ENCODE measurements around the gene ABCC3.
A peak's percentile ranks its signal among the peaks of the same experiment; 100 is the strongest.

Gene ABCC3

DNA sequence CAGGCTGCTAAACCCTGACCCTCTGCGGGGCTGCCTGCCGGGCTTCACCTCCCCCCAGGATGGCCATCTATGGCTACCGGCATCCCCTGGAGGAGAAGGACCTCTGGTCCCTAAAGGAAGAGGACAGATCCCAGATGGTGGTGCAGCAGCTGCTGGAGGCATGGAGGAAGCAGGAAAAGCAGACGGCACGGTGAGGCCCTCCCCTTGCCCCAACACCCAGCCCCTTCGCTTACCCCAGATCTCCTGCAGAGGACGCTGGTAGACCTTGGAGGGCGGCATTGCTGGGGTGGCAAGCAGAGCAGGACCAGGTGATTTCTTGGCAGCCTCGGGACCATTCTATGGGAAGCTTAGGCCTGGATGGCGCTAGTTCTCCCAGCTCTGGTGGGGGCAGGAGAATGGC is 24.5 kb downstream of the ABCC3 start:
- H3K27me3 ChIP-seq (ENCODE audit: control insufficient read depth, insufficient read depth, low read length): no peaks in the 10 kb centered on the region
- H3K9me3 ChIP-seq (ENCODE audit: control insufficient read depth, insufficient read depth, low read length): no peaks in the 10 kb centered on the region
- H3K36me3 ChIP-seq (ENCODE audit: control insufficient read depth, insufficient read depth, low read length): no peaks in the 10 kb centered on the region
- H3K4me3 ChIP-seq (ENCODE audit: low read depth, low read length): no peak overlapping the region
- H3K9ac ChIP-seq (ENCODE audit: low read depth, low read length): no peak overlapping the region
- peaks cover 5% of the 10 kb centered on the region for H3K4me1 ChIP-seq (ENCODE audit: control insufficient read depth, insufficient read depth, low read length)

DNA sequence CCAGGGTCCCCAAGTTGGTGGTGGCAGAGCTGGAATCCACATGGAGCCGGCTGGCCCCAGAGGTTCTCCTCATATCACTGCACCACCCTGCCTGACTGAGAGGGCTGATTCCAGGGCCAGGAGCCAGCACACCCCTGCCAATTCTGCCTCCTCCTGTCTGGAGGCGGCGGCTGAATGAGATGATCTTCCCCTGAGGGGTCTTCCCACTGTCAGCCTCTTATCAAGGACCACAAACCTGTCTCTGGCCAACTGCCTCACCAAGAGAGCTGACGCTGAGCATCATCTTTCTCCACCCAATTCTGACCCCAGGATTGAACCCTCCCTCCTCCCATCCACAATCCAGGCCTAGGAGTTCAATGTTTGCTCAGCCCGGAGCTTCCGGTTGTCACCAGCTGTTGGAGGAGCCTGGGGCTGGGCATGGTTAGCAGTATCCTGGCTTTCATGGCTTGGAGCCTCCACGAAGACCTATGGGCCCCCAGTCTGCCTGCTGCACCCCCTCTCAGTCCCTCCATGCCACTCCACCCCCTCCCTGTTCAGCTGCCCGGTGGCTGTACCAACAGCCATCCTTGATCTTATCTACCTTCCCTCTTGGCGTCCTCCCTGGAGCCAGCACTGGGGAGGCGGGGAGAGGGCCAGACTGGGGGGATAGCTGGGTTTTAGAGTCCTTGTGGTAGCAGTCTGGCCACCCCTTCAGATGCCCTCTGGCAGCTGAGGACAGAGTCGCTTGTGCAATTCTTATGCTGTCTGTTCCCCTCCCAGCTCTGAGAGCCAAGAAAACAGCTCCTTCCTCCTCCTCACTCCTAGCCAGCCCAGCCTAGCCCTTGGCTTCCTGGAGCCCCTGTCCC is 25.6 kb downstream of the ABCC3 start:
- Histone ChIP-seq H3K9ac (ENCODE audit: low read depth, low read length) (no peak overlapping the region), H3K4me3 (ENCODE audit: low read depth, low read length) (no peak overlapping the region), H3K9me3 (ENCODE audit: control insufficient read depth, insufficient read depth, low read length) (no peaks in the 10 kb centered on the region), H3K4me1 (ENCODE audit: control insufficient read depth, insufficient read depth, low read length) (peaks cover 5% of the 10 kb centered on the region), H3K36me3 (ENCODE audit: control insufficient read depth, insufficient read depth, low read length) (no peaks in the 10 kb centered on the region), H3K27me3 (ENCODE audit: control insufficient read depth, insufficient read depth, low read length) (no peaks in the 10 kb centered on the region)

DNA sequence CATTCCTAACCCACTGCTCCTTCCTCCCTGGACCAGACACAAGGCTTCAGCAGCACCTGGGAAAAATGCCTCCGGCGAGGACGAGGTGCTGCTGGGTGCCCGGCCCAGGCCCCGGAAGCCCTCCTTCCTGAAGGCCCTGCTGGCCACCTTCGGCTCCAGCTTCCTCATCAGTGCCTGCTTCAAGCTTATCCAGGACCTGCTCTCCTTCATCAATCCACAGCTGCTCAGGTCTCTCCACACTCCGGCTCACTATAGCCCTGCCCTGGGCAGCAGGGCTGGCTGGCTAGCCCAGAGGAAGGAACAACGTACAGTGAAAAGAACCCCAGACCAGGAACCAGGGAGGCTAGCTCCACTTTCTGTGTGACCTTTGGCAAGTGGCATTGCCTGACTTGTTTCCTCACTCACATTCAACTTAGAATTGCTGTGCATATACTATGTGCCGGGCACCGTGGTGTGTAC is 26.2 kb downstream of the ABCC3 start:
- no peaks in the 10 kb centered on the region for H3K9me3 ChIP-seq (ENCODE audit: control insufficient read depth, insufficient read depth, low read length)
- H3K4me1 ChIP-seq (ENCODE audit: control insufficient read depth, insufficient read depth, low read length): peaks cover 5% of the 10 kb centered on the region
- no peak overlapping the region for H3K4me3 ChIP-seq (ENCODE audit: low read depth, low read length)
- no peaks in the 10 kb centered on the region for H3K27me3 ChIP-seq (ENCODE audit: control insufficient read depth, insufficient read depth, low read length)
- no peaks in the 10 kb centered on the region for H3K36me3 ChIP-seq (ENCODE audit: control insufficient read depth, insufficient read depth, low read length)
- H3K9ac ChIP-seq (ENCODE audit: low read depth, low read length): no peak overlapping the region

DNA sequence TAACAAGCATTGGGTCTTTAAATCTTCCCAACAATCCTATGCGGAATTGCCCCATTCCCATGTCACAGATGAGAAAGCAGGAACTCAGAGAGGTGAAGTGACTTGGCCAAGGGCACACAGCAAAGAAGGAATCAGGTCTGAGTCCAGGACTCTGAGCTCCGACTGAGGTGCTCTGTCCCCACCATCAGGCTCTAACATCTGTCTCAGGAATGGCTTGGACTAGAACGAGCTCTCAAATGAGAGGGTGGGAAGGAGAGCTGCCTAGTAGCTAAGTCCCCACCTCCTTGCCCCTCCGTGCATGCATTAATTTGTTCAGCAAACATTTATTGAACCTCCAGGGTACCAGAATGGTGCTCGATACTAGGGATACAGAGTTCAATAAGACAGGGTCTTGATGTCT is 26.7 kb downstream of the ABCC3 start:
- Histone ChIP-seq H3K4me1 (ENCODE audit: control insufficient read depth, insufficient read depth, low read length) (peaks cover 5% of the 10 kb centered on the region), H3K4me3 (ENCODE audit: low read depth, low read length) (no peak overlapping the region)

DNA sequence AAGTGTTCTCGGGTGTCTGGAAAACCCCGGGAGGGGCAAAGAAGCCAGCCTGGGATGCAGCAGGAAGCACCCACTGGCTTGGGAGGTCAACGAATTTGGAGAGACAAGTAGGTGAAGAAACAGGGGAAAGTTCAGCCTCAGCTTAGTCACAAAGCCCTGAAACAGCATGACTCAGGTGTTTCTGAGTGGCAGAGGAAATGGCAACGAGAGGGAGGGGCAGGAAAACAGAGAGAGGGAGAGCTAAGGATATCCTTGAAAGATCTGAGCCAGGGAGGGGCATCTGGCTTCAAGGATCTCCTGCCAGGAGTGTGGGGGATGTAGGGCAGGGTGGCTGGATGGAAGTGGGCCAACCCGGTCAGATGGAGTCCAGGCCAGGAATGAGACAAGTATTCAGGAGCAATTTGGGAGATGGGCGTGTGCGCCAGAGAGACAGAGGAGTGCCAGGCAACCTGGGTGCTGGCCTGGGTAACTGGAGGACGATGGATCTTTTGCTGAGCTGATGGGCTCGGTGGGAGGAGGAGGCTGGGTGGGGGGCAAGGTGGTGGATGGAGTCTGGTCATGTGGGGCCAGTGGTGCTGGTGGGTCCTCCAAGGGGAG is 27.2 kb downstream of the ABCC3 start:
- Histone ChIP-seq H3K36me3 (ENCODE audit: control insufficient read depth, insufficient read depth, low read length) (no peaks in the 10 kb centered on the region), H3K27me3 (ENCODE audit: control insufficient read depth, insufficient read depth, low read length) (no peaks in the 10 kb centered on the region), H3K4me3 (ENCODE audit: low read depth, low read length) (no peak overlapping the region), H3K9me3 (ENCODE audit: control insufficient read depth, insufficient read depth, low read length) (no peaks in the 10 kb centered on the region), H3K9ac (ENCODE audit: low read depth, low read length) (peak overlapping the region; percentile 41), H3K4me1 (ENCODE audit: control insufficient read depth, insufficient read depth, low read length) (peaks cover 5% of the 10 kb centered on the region)

More for the DNA sequence above, 26.7 kb downstream of the ABCC3 start:
- no peaks in the 10 kb centered on the region for H3K9me3 ChIP-seq (ENCODE audit: control insufficient read depth, insufficient read depth, low read length)
- H3K9ac ChIP-seq (ENCODE audit: low read depth, low read length): peak overlapping the region; percentile 41
- no peaks in the 10 kb centered on the region for H3K27me3 ChIP-seq (ENCODE audit: control insufficient read depth, insufficient read depth, low read length)
- no peaks in the 10 kb centered on the region for H3K36me3 ChIP-seq (ENCODE audit: control insufficient read depth, insufficient read depth, low read length)

DNA sequence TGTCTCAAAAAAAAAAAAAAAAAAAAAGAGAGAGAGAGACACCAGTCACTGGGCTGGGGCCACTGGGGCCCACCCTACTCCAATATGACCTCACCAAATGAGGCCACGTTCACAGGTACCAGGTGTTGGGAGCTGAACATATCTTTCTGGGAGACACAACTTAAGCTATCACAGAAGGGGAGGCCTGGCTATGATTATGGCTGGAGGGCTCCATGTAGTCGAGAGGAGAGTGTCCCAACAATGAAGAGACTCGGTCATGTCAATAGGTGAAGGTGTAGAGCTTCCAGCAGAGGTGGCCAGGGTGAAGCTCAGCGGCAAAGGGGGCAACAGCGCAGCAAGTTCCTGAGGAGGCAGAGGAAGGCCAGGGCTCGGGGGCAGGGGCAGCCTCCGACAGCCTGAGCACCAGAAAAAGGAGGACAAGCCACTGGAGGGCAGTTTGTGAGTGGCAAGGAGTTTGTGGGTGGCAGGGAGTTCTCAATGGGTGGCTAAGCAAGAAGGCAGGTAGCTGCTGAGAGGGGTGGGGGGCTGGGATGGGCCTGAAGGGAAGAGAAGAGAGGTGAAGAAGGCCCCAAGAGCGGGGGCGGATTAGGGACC is 28.0 kb downstream of the ABCC3 start:
- no peaks in the 10 kb centered on the region for H3K9me3 ChIP-seq (ENCODE audit: control insufficient read depth, insufficient read depth, low read length)
- H3K4me1 ChIP-seq (ENCODE audit: control insufficient read depth, insufficient read depth, low read length): peaks cover 5% of the 10 kb centered on the region
- no peaks in the 10 kb centered on the region for H3K27me3 ChIP-seq (ENCODE audit: control insufficient read depth, insufficient read depth, low read length)
- H3K9ac ChIP-seq (ENCODE audit: low read depth, low read length): no peak overlapping the region
- H3K36me3 ChIP-seq (ENCODE audit: control insufficient read depth, insufficient read depth, low read length): no peaks in the 10 kb centered on the region
- H3K4me3 ChIP-seq (ENCODE audit: low read depth, low read length): no peak overlapping the region

DNA sequence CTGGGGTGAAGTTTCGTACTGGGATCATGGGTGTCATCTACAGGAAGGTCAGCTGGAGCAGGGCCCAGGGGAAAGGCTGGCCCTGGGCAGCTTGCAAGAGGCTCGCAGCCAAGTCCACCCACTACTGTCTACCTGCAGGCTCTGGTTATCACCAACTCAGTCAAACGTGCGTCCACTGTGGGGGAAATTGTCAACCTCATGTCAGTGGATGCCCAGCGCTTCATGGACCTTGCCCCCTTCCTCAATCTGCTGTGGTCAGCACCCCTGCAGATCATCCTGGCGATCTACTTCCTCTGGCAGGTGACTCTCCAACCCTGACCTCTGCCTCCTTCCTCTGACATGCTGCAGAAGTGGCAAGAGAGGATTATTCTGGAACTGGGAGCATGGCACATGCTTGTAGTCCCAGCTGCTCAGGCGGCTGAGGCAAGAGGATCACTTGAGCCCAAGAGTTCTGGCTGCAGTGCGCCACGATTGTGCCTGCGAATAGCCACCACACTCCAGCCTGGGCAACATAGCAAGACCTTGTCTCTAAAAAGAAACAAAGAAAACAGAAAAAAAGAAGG is 29.2 kb downstream of the ABCC3 start:
- no peaks in the 10 kb centered on the region for H3K36me3 ChIP-seq (ENCODE audit: control insufficient read depth, insufficient read depth, low read length)
- H3K9me3 ChIP-seq (ENCODE audit: control insufficient read depth, insufficient read depth, low read length): no peaks in the 10 kb centered on the region
- no peak overlapping the region for H3K9ac ChIP-seq (ENCODE audit: low read depth, low read length)
- H3K27me3 ChIP-seq (ENCODE audit: control insufficient read depth, insufficient read depth, low read length): no peaks in the 10 kb centered on the region
- peaks cover 5% of the 10 kb centered on the region for H3K4me1 ChIP-seq (ENCODE audit: control insufficient read depth, insufficient read depth, low read length)
- no peak overlapping the region for H3K4me3 ChIP-seq (ENCODE audit: low read depth, low read length)

DNA sequence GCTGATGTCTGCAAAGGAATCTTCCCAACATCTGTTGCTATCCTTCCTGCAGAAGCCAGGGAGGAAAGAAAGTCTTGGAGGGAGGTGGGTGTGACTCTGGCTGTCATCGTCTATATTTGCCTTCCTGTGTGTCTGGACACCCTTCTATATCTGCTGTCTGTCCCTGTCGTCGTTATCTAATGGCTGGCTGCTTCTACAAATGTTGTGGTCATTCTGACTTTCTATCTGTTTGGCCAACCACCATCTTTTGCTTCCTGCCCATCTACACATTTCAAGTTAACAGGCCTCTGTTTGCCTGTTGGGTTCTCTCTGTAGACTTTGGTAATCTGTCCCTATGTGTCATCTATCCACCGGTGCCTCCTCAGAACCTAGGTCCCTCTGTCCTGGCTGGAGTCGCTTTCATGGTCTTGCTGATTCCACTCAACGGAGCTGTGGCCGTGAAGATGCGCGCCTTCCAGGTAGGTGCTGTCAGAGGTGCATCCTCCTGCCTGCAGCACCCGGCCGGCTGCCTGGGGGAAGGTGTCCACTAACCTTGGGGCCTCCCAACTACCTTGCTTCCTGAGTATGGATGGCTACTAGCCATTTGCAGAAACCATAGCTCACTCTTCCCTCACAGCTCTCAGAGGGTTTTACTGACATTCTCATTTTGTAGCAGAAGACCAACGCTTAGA is 30.2 kb downstream of the ABCC3 start:
- Histone ChIP-seq H3K4me1 (ENCODE audit: control insufficient read depth, insufficient read depth, low read length) (peaks cover 5% of the 10 kb centered on the region), H3K9ac (ENCODE audit: low read depth, low read length) (no peak overlapping the region), H3K36me3 (ENCODE audit: control insufficient read depth, insufficient read depth, low read length) (no peaks in the 10 kb centered on the region), H3K9me3 (ENCODE audit: control insufficient read depth, insufficient read depth, low read length) (no peaks in the 10 kb centered on the region), H3K4me3 (ENCODE audit: low read depth, low read length) (no peak overlapping the region), H3K27me3 (ENCODE audit: control insufficient read depth, insufficient read depth, low read length) (no peaks in the 10 kb centered on the region)

DNA sequence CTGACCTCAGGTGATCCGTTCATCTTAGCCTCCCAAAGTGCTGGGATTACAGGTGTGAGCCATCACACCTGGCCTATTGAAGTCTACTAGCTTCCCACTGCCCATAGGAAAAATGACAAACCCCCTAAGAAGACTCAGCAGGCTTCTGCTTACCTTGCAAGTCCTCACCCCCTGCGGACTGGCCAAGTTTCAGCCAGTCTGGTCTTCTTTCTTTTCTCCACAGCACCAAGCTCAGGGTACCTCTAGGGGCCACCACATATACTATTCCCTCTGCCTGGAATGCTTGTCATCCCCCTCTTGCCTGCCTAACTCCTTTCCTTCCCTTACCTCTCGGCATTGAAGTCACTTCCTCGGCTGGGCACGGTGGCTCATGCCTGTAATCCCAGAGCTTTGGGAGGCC is 31.2 kb downstream of the ABCC3 start:
- peaks cover 5% of the 10 kb centered on the region for H3K4me1 ChIP-seq (ENCODE audit: control insufficient read depth, insufficient read depth, low read length)
- no peak overlapping the region for H3K4me3 ChIP-seq (ENCODE audit: low read depth, low read length)
- H3K9me3 ChIP-seq (ENCODE audit: control insufficient read depth, insufficient read depth, low read length): no peaks in the 10 kb centered on the region
- no peak overlapping the region for H3K9ac ChIP-seq (ENCODE audit: low read depth, low read length)
- no peaks in the 10 kb centered on the region for H3K36me3 ChIP-seq (ENCODE audit: control insufficient read depth, insufficient read depth, low read length)
- H3K27me3 ChIP-seq (ENCODE audit: control insufficient read depth, insufficient read depth, low read length): no peaks in the 10 kb centered on the region

DNA sequence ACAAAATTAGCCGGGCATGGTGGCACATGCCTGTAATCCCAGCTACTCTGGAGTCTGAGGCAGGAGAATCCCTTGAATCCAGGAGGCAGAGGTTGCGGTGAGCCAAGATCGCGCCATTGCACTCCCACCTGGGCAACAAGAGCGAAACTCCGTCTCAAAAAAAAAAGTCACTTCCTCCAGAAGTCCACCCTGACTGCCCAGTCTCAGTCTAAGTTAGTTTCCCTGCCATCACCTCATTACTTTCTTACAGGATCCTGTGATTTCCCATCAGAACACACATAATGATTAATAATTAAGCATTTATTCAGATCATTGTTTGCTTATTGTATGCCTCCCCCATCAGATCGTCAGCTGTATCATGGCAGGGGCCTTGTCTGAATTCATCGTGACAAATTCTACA is 31.6 kb downstream of the ABCC3 start:
- H3K27me3 ChIP-seq (ENCODE audit: control insufficient read depth, insufficient read depth, low read length): no peaks in the 10 kb centered on the region
- H3K9ac ChIP-seq (ENCODE audit: low read depth, low read length): no peak overlapping the region
- no peak overlapping the region for H3K4me3 ChIP-seq (ENCODE audit: low read depth, low read length)
- H3K9me3 ChIP-seq (ENCODE audit: control insufficient read depth, insufficient read depth, low read length): no peaks in the 10 kb centered on the region
- H3K36me3 ChIP-seq (ENCODE audit: control insufficient read depth, insufficient read depth, low read length): no peaks in the 10 kb centered on the region
- peaks cover 3% of the 10 kb centered on the region for H3K4me1 ChIP-seq (ENCODE audit: control insufficient read depth, insufficient read depth, low read length)

DNA sequence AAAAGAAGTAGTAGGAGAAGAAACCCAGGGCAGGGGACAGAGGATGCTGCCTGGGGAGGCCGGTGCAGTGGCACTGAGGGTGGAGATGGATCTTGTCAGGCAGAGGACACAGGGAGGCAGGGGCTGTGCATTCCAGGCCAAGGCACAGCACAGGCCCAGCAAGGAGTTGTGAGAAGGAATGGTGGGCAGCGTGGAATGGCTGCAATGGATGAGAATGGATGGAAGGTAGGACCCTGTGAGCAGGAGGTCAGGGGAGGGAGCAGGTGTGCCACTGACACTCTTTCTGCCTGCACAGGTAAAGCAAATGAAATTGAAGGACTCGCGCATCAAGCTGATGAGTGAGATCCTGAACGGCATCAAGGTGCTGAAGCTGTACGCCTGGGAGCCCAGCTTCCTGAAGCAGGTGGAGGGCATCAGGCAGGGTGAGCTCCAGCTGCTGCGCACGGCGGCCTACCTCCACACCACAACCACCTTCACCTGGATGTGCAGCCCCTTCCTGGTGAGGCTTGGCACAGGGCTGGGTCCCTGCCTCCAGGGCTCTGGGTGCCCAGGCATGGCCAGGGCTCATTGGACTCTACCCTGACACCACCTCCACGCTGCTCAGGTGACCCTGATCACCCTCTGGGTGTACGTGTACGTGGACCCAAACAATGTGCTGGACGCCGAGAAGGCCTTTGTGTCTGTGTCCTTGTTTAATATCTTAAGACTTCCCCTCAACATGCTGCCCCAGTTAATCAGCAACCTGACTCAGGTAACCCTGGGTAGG is 32.8 kb downstream of the ABCC3 start:
- no peaks in the 10 kb centered on the region for H3K9me3 ChIP-seq (ENCODE audit: control insufficient read depth, insufficient read depth, low read length)
- no peaks in the 10 kb centered on the region for H3K36me3 ChIP-seq (ENCODE audit: control insufficient read depth, insufficient read depth, low read length)
- no peak overlapping the region for H3K9ac ChIP-seq (ENCODE audit: low read depth, low read length)
- no peak overlapping the region for H3K4me3 ChIP-seq (ENCODE audit: low read depth, low read length)
- H3K4me1 ChIP-seq (ENCODE audit: control insufficient read depth, insufficient read depth, low read length): no peaks in the 10 kb centered on the region
- H3K27me3 ChIP-seq (ENCODE audit: control insufficient read depth, insufficient read depth, low read length): no peaks in the 10 kb centered on the region
